CD4-positive, alpha-beta memory T cell (primary cell): ENCODE measurements around the gene TPP2. TPM values are rescaled to one million over a fixed set of nuclear protein-coding genes. Genes with fewer than 3 reads are reported as not detected.
A peak's percentile ranks its signal among the peaks of the same experiment; 100 is the strongest.

Source experiments
- CTCF ChIA-PET: fragments of 350-600 bp; sonication (Branson Sonifier 250); formaldehyde crosslinking; loops from one replicate; lab custom pipeline; 2021; ENCODE audit warnings: inconsistent platforms; ENCODE audit not compliant: partially characterized antibody; lab: Charles Lee
- POLR2A ChIA-PET: fragments of 350-600 bp; sonication (Branson Sonifier 250); formaldehyde crosslinking; loops from one replicate; lab custom pipeline; 2021; ENCODE audit not compliant: partially characterized antibody; lab: Charles Lee
- DNase-seq, 5 donors: peaks; one replicate each; pipeline versions ENCODE4 v3.0.0 to v3.0.0-alpha.2; 2020 to 2022; ENCODE audit warnings: mixed read lengths in 1 of 5
- H3K27ac ChIP-seq: one replicate; pipeline ENCODE4 v1.7.0; 2013; ENCODE audit warnings: low read depth, low read length
- H3K27me3 ChIP-seq: 2 replicates; pipeline ENCODE4 v1.7.0; 2013; ENCODE audit warnings: mild to moderate bottlenecking, low read length, moderate library complexity; ENCODE audit not compliant: insufficient read depth
- H3K36me3 ChIP-seq: 2 replicates; pipeline ENCODE4 v1.7.0; 2013; ENCODE audit warnings: mild to moderate bottlenecking, low read length, moderate library complexity; ENCODE audit not compliant: insufficient read depth
- H3K4me1 ChIP-seq: 2 replicates; pipeline ENCODE4 v1.7.0; 2013; ENCODE audit warnings: mild to moderate bottlenecking, low read length, moderate library complexity; ENCODE audit not compliant: insufficient read depth
- H3K4me3 ChIP-seq, 2 donors: one replicate each; pipeline ENCODE4 v1.7.0; 2013; ENCODE audit warnings: low read length in 2 of 2, mild to moderate bottlenecking in 1 of 2
- H3K9me3 ChIP-seq, 2 donors: one replicate each; pipeline ENCODE4 v1.7.0; 2013; ENCODE audit warnings: low read length in 2 of 2, control low read depth in 1 of 2; ENCODE audit not compliant: control insufficient read depth in 1 of 2
- H3K27ac Mint-ChIP-seq, 7 donors: one replicate each; pipeline ENCODE4 v1.8.0; 2020 to 2021; ENCODE audit warnings: mixed read lengths in 7 of 7, mild to moderate bottlenecking in 6 of 7, inconsistent platforms in 3 of 7, moderate library complexity in 3 of 7
- H3K27me3 Mint-ChIP-seq, 2 donors: one replicate each; pipeline ENCODE4 v1.8.0; 2020 to 2021; ENCODE audit warnings: mixed read lengths in 2 of 2
- H3K36me3 Mint-ChIP-seq, 2 donors: one replicate each; pipeline ENCODE4 v1.8.0; 2020 to 2021; ENCODE audit warnings: mixed read lengths in 2 of 2, inconsistent platforms in 1 of 2, mild to moderate bottlenecking in 1 of 2
- H3K4me1 Mint-ChIP-seq, 4 donors: one replicate each; pipeline ENCODE4 v1.8.0; 2020 to 2021; ENCODE audit warnings: mixed read lengths in 4 of 4, mild to moderate bottlenecking in 1 of 4
- H3K4me3 Mint-ChIP-seq, 8 donors: one replicate each; pipeline ENCODE4 v1.8.0; 2020 to 2021; ENCODE audit warnings: mixed read lengths in 8 of 8, mild to moderate bottlenecking in 7 of 8, moderate library complexity in 6 of 8, inconsistent platforms in 3 of 8
- H3K9me3 Mint-ChIP-seq, 8 donors: one replicate each; pipeline ENCODE4 v1.8.0; 2020 to 2021; ENCODE audit warnings: mixed read lengths in 8 of 8, mild to moderate bottlenecking in 5 of 8, inconsistent platforms in 3 of 8, moderate library complexity in 1 of 8
- intact Hi-C: fragments of 100-400 bp; cut with micrococcal nuclease; formaldehyde crosslinking; loops from one replicate; pipeline ENCODE4 v1.15.1; 2023
- polyA plus RNA-seq, 2 donors: library from polyadenylated mRNA; unstranded; fragments of 300-500 nt; fragmentation: Illumina TruSeq; gene quantifications; one replicate each; pipeline ENCODE4 v1.2.3, GENCODE V29; 2021
- total RNA-seq, 2 experiments: library from RNA; stranded (reverse); gene quantifications; one replicate each; pipeline ENCODE4 v1.2.3, GENCODE V29; 2021

TPP2 gene
- total and polyA plus RNA-seq, 4 experiments from 2014 or later: 42.8 to 117 (median 87.2) TPM

GRCh38 chr13:102572323-102572722, 24.5 kb upstream of the TPP2 start:
- Mint-ChIP-seq H3K9me3 (no peaks in the 10 kb centered on the region), H3K4me1 (no peaks in the 10 kb centered on the region), H3K4me3 (no peak overlapping the region), H3K27ac (no peak overlapping the region), H3K27me3 (peaks cover 9 to 13% of the 10 kb centered on the region in 2 donors), H3K36me3 (no peaks in the 10 kb centered on the region)
- ChIA-PET POLR2A (no interaction called here), CTCF (interaction anchor here (0.6 to 1.0 kb wide), 2 partner anchors 89 to 278 kb away, joined by 3 read pairs; no protein-coding TSS in a partner anchor)
- H3K36me3 ChIP-seq: no peaks in the 10 kb centered on the region
- H3K9me3 ChIP-seq: no peaks in the 10 kb centered on the region
- no peak overlapping the region for H3K27ac ChIP-seq
- no peaks in the 10 kb centered on the region for H3K4me1 ChIP-seq
- H3K27me3 ChIP-seq: no peaks in the 10 kb centered on the region
- DNase-seq: no peak
- no peak overlapping the region for H3K4me3 ChIP-seq
- intact Hi-C loops: no loop called here

- H3K27ac Mint-ChIP-seq: peak overlapping the region in 1 of 7 donors; percentile 58
- POLR2A ChIA-PET: interaction anchor here (1.3 to 2.7 kb wide), 5 partner anchors 11 to 266 kb away, joined by 4 to 12 read pairs (median 9); partner anchors contain the start of gene ERCC5
Measured at GRCh38 chr13:102580552-102581169, 16.1 kb upstream of the TPP2 start.

GRCh38 chr13:102582256-102582655, 14.5 kb upstream of the TPP2 start:
- Histone ChIP-seq H3K4me1 (peaks cover 9% of the 10 kb centered on the region), H3K27me3 (no peaks in the 10 kb centered on the region), H3K4me3 (no peak overlapping the region), H3K9me3 (no peaks in the 10 kb centered on the region), H3K27ac (no peak overlapping the region), H3K36me3 (no peaks in the 10 kb centered on the region)
- H3K36me3 Mint-ChIP-seq: no peaks in the 10 kb centered on the region
- ChIA-PET CTCF (interaction anchor here (0.9 to 6.1 kb wide), 14 partner anchors 11 to 288 kb away, joined by 3 to 62 read pairs (median 6); partner anchors contain the start of genes ERCC5 and TPP2), POLR2A (interaction anchor here (0.8 to 2.7 kb wide), 4 partner anchors 9 to 264 kb away, joined by 3 to 12 read pairs (median 10); partner anchors contain the start of gene ERCC5)
- no peak for DNase-seq
- peak overlapping the region in 1 of 8 donors; percentile 21 for H3K4me3 Mint-ChIP-seq
- no peaks in the 10 kb centered on the region for H3K9me3 Mint-ChIP-seq
- H3K27me3 Mint-ChIP-seq: peaks cover 6 to 8% of the 10 kb centered on the region in 2 donors
- H3K27ac Mint-ChIP-seq: peak overlapping the region in 2 of 7 donors; percentile 37 to 51
- intact Hi-C loops: loop anchor here (5.0 kb wide), 1 partner anchor 35 kb away; no protein-coding TSS in a partner anchor
- peaks cover 5 to 14% (median 8%) of the 10 kb centered on the region in 4 donors for H3K4me1 Mint-ChIP-seq

More at GRCh38 chr13:102580552-102581169, 16.1 kb upstream of the TPP2 start:
- peak; percentile 57 to 67 (median 63) for DNase-seq
- Mint-ChIP-seq H3K36me3 (no peaks in the 10 kb centered on the region), H3K9me3 (no peaks in the 10 kb centered on the region), H3K4me3 (no peak overlapping the region), H3K4me1 (peaks cover 5 to 14% (median 8%) of the 10 kb centered on the region in 4 donors), H3K27me3 (peaks cover 6 to 8% of the 10 kb centered on the region in 2 donors)
- CTCF ChIA-PET: interaction anchor here (0.9 to 6.1 kb wide), 24 partner anchors 10 to 330 kb away, joined by 3 to 62 read pairs (median 6); partner anchors contain the start of genes ERCC5, TEX30 and TPP2
- Histone ChIP-seq H3K4me3 (no peak overlapping the region), H3K9me3 (no peaks in the 10 kb centered on the region), H3K27ac (no peak overlapping the region), H3K36me3 (no peaks in the 10 kb centered on the region), H3K4me1 (peaks cover 9% of the 10 kb centered on the region), H3K27me3 (no peaks in the 10 kb centered on the region)
- intact Hi-C loops: loop anchor here (1.0 to 5.0 kb wide), 4 partner anchors 16 to 267 kb away; partner anchors contain the start of gene TPP2

GRCh38 chr13:102584434-102584833, 12.4 kb upstream of the TPP2 start:
- no peak for DNase-seq
- Mint-ChIP-seq H3K4me1 (peaks cover 7 to 14% (median 9%) of the 10 kb centered on the region in 4 donors), H3K4me3 (no peak overlapping the region), H3K27me3 (peaks cover 6 to 8% of the 10 kb centered on the region in 2 donors), H3K9me3 (no peaks in the 10 kb centered on the region), H3K36me3 (no peaks in the 10 kb centered on the region), H3K27ac (no peak overlapping the region)
- H3K27me3 ChIP-seq: no peaks in the 10 kb centered on the region
- intact Hi-C loops: loop anchor here (5.0 kb wide), 1 partner anchor 33 kb away; no protein-coding TSS in a partner anchor
- peaks cover 9% of the 10 kb centered on the region for H3K4me1 ChIP-seq
- POLR2A ChIA-PET: interaction anchor here (1.6 to 2.4 kb wide), 2 partner anchors 12 to 261 kb away, joined by 6 to 9 read pairs; partner anchors contain the start of genes ERCC5 and TPP2
- no peaks in the 10 kb centered on the region for H3K9me3 ChIP-seq
- no peak overlapping the region for H3K27ac ChIP-seq
- no peaks in the 10 kb centered on the region for H3K36me3 ChIP-seq
- CTCF ChIA-PET: interaction anchor here (0.5 to 1.2 kb wide), 2 partner anchors 211 to 266 kb away, joined by 3 read pairs; no protein-coding TSS in a partner anchor
- H3K4me3 ChIP-seq: no peak overlapping the region

- no peak overlapping the region for H3K4me3 ChIP-seq
- CTCF ChIA-PET: interaction anchor here (0.7 to 1.2 kb wide), 3 partner anchors 259 to 284 kb away, joined by 3 read pairs; partner anchors contain the start of gene ERCC5
Measured at GRCh38 chr13:102586615-102587014, 10.2 kb upstream of the TPP2 start.

GRCh38 chr13:102587916-102588315, 8.9 kb upstream of the TPP2 start:
- Mint-ChIP-seq H3K27ac (peak overlapping the region in 2 of 7 donors; percentile 15 to 22), H3K4me1 (peaks cover 12 to 16% (median 14%) of the 10 kb centered on the region in 4 donors), H3K4me3 (no peak overlapping the region), H3K36me3 (peaks cover 0 to 2% of the 10 kb centered on the region in 2 donors), H3K27me3 (peaks cover 0 to 5% of the 10 kb centered on the region in 2 donors), H3K9me3 (no peaks in the 10 kb centered on the region)
- Histone ChIP-seq H3K27ac (no peak overlapping the region), H3K36me3 (no peaks in the 10 kb centered on the region), H3K4me3 (no peak overlapping the region), H3K27me3 (no peaks in the 10 kb centered on the region), H3K4me1 (peaks cover 11% of the 10 kb centered on the region), H3K9me3 (no peaks in the 10 kb centered on the region)
- ChIA-PET POLR2A (interaction anchor here (0.6 kb wide), 1 partner anchor 26 kb away, joined by 3 read pairs; no protein-coding TSS in a partner anchor), CTCF (no interaction called here)
- intact Hi-C loops: no loop called here
- no peak for DNase-seq

More at GRCh38 chr13:102586615-102587014, 10.2 kb upstream of the TPP2 start:
- intact Hi-C loops: no loop called here
- H3K4me3 Mint-ChIP-seq: no peak overlapping the region
- peaks cover 8 to 16% (median 11%) of the 10 kb centered on the region in 4 donors for H3K4me1 Mint-ChIP-seq
- peaks cover 0 to 5% of the 10 kb centered on the region in 2 donors for H3K27me3 Mint-ChIP-seq
- Histone ChIP-seq H3K27ac (no peak overlapping the region), H3K27me3 (no peaks in the 10 kb centered on the region), H3K9me3 (no peaks in the 10 kb centered on the region), H3K36me3 (no peaks in the 10 kb centered on the region), H3K4me1 (peaks cover 11% of the 10 kb centered on the region)
- H3K36me3 Mint-ChIP-seq: no peaks in the 10 kb centered on the region
- peak overlapping the region in 2 of 7 donors; percentile 8 to 48 for H3K27ac Mint-ChIP-seq
- POLR2A ChIA-PET: interaction anchor here (2.1 to 2.4 kb wide), 2 partner anchors 10 to 259 kb away, joined by 6 to 12 read pairs; partner anchors contain the start of genes ERCC5 and TPP2
- no peaks in the 10 kb centered on the region for H3K9me3 Mint-ChIP-seq
- DNase-seq: no peak
